NCI-H146 treated with DMSO at 0.1 percent for 48 hours (cell line): Measurements from ENCODE around the gene ARMH3.

Experiments used
- DNase-seq: peaks from one replicate; lab custom pipeline; 2025; ENCODE audit not compliant: unreplicated experiment; lab: John Stamatoyannopoulos, UW

ARMH3 gene

DNA sequence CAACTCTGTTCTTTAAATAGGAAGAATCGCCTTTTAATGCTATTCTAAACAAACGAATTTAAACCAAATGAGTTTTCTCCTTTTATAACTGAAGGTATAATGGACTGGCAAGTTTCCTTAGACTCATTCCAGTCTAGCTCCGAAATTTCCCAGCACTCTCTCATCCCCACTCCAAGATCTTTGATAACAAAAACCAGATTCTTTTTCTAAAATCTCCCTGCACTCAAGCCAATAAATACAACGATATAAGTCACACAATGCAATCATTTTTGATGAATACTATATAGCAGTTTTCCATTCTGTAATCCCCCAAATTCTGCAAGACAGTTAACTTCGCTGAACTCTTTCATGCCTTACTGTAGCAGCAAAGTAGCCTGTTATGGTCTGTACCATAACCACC lies 239.6 kb downstream of the ARMH3 start:
- DNase-seq = no peak

GRCh38 chr10:101814466-101815071 lies 241.4 kb downstream of the ARMH3 start:
- no peak for DNase-seq

DNA sequence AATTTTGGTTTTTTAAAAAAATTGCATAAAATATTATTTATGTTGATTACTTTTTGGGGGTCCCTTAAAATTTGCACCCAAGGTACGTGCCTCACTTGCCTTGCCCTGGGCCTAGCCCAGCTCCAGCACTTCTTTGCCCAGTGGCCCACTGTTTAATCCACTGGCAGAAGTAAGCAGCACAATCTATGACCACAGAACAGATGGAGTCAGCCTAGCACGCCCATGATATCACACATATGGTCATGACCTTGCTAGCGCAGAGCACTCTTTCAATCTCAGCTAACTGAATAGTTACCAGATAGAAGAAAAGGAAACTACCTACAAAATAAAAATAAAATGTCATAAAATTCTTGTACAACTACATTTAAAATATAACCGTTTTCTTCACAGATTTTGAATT lies 243.4 kb downstream of the ARMH3 start:
- no peak for DNase-seq

GRCh38 chr10:101807158-101807557 lies 248.8 kb downstream of the ARMH3 start:
- no peak for DNase-seq

DNA sequence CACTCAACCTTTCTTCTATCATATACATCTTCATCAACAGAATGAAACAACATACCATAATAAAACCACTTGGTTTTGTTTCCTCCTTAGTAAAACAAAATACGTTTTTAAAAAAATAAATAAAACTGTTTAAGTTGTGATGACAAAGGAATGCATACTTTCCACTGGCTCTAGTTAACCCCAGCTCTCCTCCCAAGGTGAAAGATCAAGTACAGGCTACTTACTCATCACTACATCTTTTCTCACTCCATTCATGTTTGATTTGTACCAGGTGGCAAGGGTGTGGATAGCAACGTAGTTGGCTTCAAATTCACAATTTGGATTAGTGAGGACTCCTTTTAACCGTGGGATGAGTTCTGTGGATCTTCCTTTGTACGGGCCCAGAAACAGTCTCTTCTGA lies 252.5 kb downstream of the ARMH3 start:
- no peak for DNase-seq

- DNase-seq = no peak
Observed at GRCh38 chr10:101797403-101798059, 258.4 kb downstream of the ARMH3 start.
